GDM1 (cell line): Measurements from ENCODE around the gene VIT.
"Not testable (repeated sequence)": the region's sequence is repeated elsewhere in the genome, so short reads cannot be mapped to it uniquely, and the experiment has no call there.

ENCODE experiments used
- DNase-seq: peaks from one replicate; lab custom pipeline; 2025; lab: John Stamatoyannopoulos, UW

The VIT gene

GRCh38 chr2:36807223-36807886, 110.8 kb downstream of the VIT start:
- DNase-seq: no peak

GRCh38 chr2:36808386-36809068, 112.0 kb downstream of the VIT start:
- no peak for DNase-seq

GRCh38 chr2:36809069-36809445, 112.5 kb downstream of the VIT start:
- DNase-seq: no peak

- DNase-seq: no peak
These were observed 114.6 kb downstream of the VIT start for GRCh38 chr2:36811071-36811470.

- DNase-seq: no peak
These were observed 115.7 kb downstream of the VIT start for GRCh38 chr2:36812196-36812595.

- DNase-seq: no peak
These were observed 122.0 kb downstream of the VIT start for GRCh38 chr2:36818542-36818941.

- DNase-seq: no peak
These were observed 122.7 kb downstream of the VIT start for GRCh38 chr2:36819095-36819711.

- no peak for DNase-seq
These were observed 124.6 kb downstream of the VIT start for GRCh38 chr2:36820942-36821605.

GRCh38 chr2:36823862-36824261, 127.4 kb downstream of the VIT start:
- no peak for DNase-seq

GRCh38 chr2:36824273-36824672, 127.8 kb downstream of the VIT start:
- no peak for DNase-seq

GRCh38 chr2:36824683-36825082, 128.2 kb downstream of the VIT start:
- not testable (repeated sequence) for DNase-seq

GRCh38 chr2:36831185-36831584, 134.7 kb downstream of the VIT start:
- no peak for DNase-seq

GRCh38 chr2:36834203-36834602, 137.7 kb downstream of the VIT start:
- no peak for DNase-seq

GRCh38 chr2:36834731-36835524, 138.4 kb downstream of the VIT start:
- DNase-seq: no peak

GRCh38 chr2:36839976-36840617, 143.6 kb downstream of the VIT start:
- DNase-seq: no peak

- no peak for DNase-seq
These were observed 147.3 kb downstream of the VIT start for GRCh38 chr2:36843838-36844237.

- no peak for DNase-seq
These were observed 152.8 kb downstream of the VIT start for GRCh38 chr2:36849265-36849664.

GRCh38 chr2:36854241-36854640, 157.7 kb downstream of the VIT start:
- no peak for DNase-seq

- no peak for DNase-seq
These were observed 158.9 kb downstream of the VIT start for GRCh38 chr2:36855429-36855828.

GRCh38 chr2:36857713-36858112, 161.2 kb downstream of the VIT start:
- no peak for DNase-seq

- DNase-seq: no peak
These were observed 162.3 kb downstream of the VIT start for GRCh38 chr2:36858551-36859365.
